SJSA1 (cell line): ENCODE results near the gene OPRM1. TPM values are rescaled to one million over a fixed set of nuclear protein-coding genes. Genes with fewer than 3 reads are reported as not detected.

Experiments used
- DNase-seq, 2 experiments: peaks; one replicate each; pipeline ENCODE4 v3.0.0-alpha.2; 2015 to 2020; ENCODE audit warnings: low spot score in 2 of 2, low read depth in 1 of 2
- H3K27ac ChIP-seq: fragments of 250-450 bp; sonication (Bioruptor Pico); 2 replicates; pipeline ENCODE4 v1.5.1; 2020; ENCODE audit warnings: mild to moderate bottlenecking, moderate library complexity
- H3K27me3 ChIP-seq: fragments of 250-450 bp; sonication (Bioruptor Pico); replicated peaks from 2 replicates; pipeline ENCODE4 v1.5.1; 2020; ENCODE audit warnings: mild to moderate bottlenecking, moderate library complexity
- H3K36me3 ChIP-seq: fragments of 250-450 bp; sonication (Bioruptor Pico); 2 replicates; pipeline ENCODE4 v1.5.1; 2020; ENCODE audit warnings: mild to moderate bottlenecking
- H3K4me1 ChIP-seq: fragments of 250-450 bp; sonication (Bioruptor Pico); replicated peaks from 2 replicates; pipeline ENCODE4 v1.6.1; 2021; ENCODE audit warnings: mild to moderate bottlenecking
- H3K4me3 ChIP-seq: fragments of 250-450 bp; sonication (Bioruptor Pico); 2 replicates; pipeline ENCODE4 v1.5.1; 2020; ENCODE audit warnings: mild to moderate bottlenecking
- H3K9me3 ChIP-seq: fragments of 250-450 bp; sonication (Bioruptor Pico); replicated peaks from 2 replicates; pipeline ENCODE4 v1.5.1; 2020; ENCODE audit warnings: mild to moderate bottlenecking
- total RNA-seq: library from RNA; depleted of rRNA; stranded (reverse); fragments of >200 nt; shearing (Covaris generic); gene quantifications from 2 replicates; pipeline ENCODE4 v1.2.3, GENCODE V29; 2014

The OPRM1 gene
- total RNA-seq, 1 experiment from 2014 or later, result not detected

- H3K27ac ChIP-seq, result no peak overlapping the region
- H3K9me3 ChIP-seq, result no peaks in the 10 kb centered on the region
- H3K4me3 ChIP-seq, result no peak overlapping the region
- DNase-seq, result no peak
- H3K36me3 ChIP-seq, result no peaks in the 10 kb centered on the region
- H3K27me3 ChIP-seq, result no peaks in the 10 kb centered on the region
- H3K4me1 ChIP-seq, result no peaks in the 10 kb centered on the region
These were observed 57.3 kb downstream of the OPRM1 start for GRCh38 chr6:154096316-154096715.

- no peak for DNase-seq
- Histone ChIP-seq H3K4me3 (no peak overlapping the region), H3K36me3 (no peaks in the 10 kb centered on the region), H3K4me1 (no peaks in the 10 kb centered on the region), H3K27me3 (no peaks in the 10 kb centered on the region), H3K27ac (no peak overlapping the region), H3K9me3 (no peaks in the 10 kb centered on the region)
These were observed 57.8 kb downstream of the OPRM1 start for GRCh38 chr6:154096834-154097233.

DNA sequence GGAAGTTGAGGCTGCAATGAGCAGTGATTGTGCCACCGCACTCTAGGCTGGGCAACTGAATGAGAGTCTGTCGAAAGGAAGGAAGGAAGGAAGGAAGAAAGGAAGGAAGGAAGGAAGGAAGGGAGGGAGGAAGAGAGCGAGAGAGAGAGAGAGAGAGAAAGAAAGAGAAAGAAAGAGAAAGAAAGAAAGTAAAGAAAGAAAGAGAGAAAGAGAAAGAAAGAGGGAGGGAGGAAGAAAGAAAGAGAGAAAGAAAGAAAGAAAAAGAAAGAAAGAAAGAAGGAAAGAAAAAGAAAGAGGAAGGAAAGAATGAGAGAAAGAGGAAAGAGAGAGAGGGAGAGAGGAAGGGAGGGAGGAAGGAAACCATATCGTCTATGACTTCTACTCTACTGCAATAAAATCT is 60.2 kb downstream of the OPRM1 start:
- no peak for DNase-seq
- Histone ChIP-seq H3K9me3 (no peaks in the 10 kb centered on the region), H3K27me3 (no peaks in the 10 kb centered on the region), H3K27ac (no peak overlapping the region), H3K4me3 (no peak overlapping the region), H3K36me3 (no peaks in the 10 kb centered on the region), H3K4me1 (no peaks in the 10 kb centered on the region)

GRCh38 chr6:154106251-154106650 is 67.2 kb downstream of the OPRM1 start:
- H3K36me3 ChIP-seq, result no peaks in the 10 kb centered on the region
- no peaks in the 10 kb centered on the region for H3K9me3 ChIP-seq
- H3K27me3 ChIP-seq, result no peaks in the 10 kb centered on the region; the same call in none of the 2 replicates
- H3K4me3 ChIP-seq, result no peak overlapping the region
- no peak overlapping the region for H3K27ac ChIP-seq
- no peaks in the 10 kb centered on the region for H3K4me1 ChIP-seq
- no peak for DNase-seq

- Histone ChIP-seq H3K27me3 (no peaks in the 10 kb centered on the region; the same call in none of the 2 replicates), H3K27ac (no peak overlapping the region), H3K4me1 (no peaks in the 10 kb centered on the region)
These were observed 72.0 kb downstream of the OPRM1 start for GRCh38 chr6:154111025-154111424.

GRCh38 chr6:154112181-154112809 is 73.3 kb downstream of the OPRM1 start:
- Histone ChIP-seq H3K36me3 (no peaks in the 10 kb centered on the region), H3K4me1 (no peaks in the 10 kb centered on the region), H3K9me3 (no peaks in the 10 kb centered on the region), H3K27me3 (no peaks in the 10 kb centered on the region; the same call in none of the 2 replicates), H3K27ac (no peak overlapping the region), H3K4me3 (no peak overlapping the region)
- no peak for DNase-seq

More at GRCh38 chr6:154111025-154111424, 72.0 kb downstream of the OPRM1 start:
- no peak for DNase-seq
- Histone ChIP-seq H3K9me3 (no peaks in the 10 kb centered on the region), H3K36me3 (no peaks in the 10 kb centered on the region), H3K4me3 (no peak overlapping the region)

DNA sequence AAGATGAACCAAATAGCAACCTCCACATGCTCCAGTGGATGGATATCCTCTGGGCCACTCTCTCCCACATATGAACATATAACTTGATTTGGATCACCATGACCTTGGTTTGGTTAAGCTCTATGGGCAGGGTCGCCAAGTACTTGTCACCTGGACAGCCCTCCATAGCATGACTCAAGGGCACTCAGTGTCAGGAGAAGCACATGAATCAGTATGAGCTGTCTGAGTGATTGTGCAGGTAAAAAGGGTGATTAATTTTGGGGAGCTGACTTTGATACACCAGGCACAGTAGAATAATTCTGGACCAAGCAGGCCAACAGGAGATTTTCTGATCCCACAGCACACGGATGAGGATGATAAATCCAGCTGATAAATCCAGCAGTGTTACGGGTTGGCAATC is 74.4 kb downstream of the OPRM1 start:
- H3K4me3 ChIP-seq, result no peak overlapping the region
- H3K9me3 ChIP-seq, result no peaks in the 10 kb centered on the region
- no peaks in the 10 kb centered on the region for H3K4me1 ChIP-seq
- no peaks in the 10 kb centered on the region for H3K36me3 ChIP-seq
- H3K27me3 ChIP-seq, result no peaks in the 10 kb centered on the region; the same call in none of the 2 replicates
- DNase-seq, result no peak
- no peak overlapping the region for H3K27ac ChIP-seq

- DNase-seq, result no peak
- Histone ChIP-seq H3K36me3 (no peaks in the 10 kb centered on the region), H3K4me1 (no peaks in the 10 kb centered on the region), H3K4me3 (no peak overlapping the region), H3K9me3 (no peaks in the 10 kb centered on the region), H3K27me3 (no peaks in the 10 kb centered on the region), H3K27ac (no peak overlapping the region)
These were observed 78.4 kb downstream of the OPRM1 start for GRCh38 chr6:154117485-154117884.

DNA sequence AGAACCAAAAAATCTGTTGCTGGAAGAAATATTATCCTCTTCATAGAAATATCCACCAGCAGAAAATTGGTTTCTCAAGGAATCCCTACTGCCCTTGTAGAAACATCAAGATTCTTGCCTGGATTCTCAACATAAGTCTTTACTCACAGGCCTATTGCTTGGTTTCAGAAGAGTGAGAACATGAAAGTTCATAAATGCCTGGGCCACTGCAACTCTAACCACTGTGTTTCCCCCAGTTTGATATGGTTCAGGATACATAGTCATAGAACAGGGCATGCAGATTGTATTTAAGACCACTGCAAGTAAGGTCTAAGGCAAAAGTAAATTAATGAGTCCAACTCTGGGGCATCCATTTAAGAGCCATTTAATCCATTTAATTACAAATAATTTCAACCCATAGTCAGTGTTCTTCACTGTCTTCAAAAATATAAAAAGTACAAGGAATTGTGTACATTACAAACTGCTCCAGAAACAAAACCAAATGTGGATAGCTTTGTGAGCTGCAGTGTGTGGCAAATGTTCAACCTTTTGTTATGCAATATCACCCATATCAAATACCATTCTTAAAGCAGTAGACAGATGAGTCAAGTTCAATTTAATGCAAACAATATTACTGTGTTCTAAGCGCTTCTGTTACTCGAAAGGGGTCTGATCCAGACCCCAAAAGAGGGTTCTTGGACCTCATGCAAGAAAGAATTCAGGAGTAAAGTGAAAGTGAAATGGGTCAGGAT is 83.3 kb downstream of the OPRM1 start:
- Histone ChIP-seq H3K4me1 (no peaks in the 10 kb centered on the region), H3K27ac (no peak overlapping the region), H3K27me3 (no peaks in the 10 kb centered on the region), H3K4me3 (no peak overlapping the region), H3K36me3 (no peaks in the 10 kb centered on the region), H3K9me3 (no peaks in the 10 kb centered on the region)
- DNase-seq, result no peak

DNA sequence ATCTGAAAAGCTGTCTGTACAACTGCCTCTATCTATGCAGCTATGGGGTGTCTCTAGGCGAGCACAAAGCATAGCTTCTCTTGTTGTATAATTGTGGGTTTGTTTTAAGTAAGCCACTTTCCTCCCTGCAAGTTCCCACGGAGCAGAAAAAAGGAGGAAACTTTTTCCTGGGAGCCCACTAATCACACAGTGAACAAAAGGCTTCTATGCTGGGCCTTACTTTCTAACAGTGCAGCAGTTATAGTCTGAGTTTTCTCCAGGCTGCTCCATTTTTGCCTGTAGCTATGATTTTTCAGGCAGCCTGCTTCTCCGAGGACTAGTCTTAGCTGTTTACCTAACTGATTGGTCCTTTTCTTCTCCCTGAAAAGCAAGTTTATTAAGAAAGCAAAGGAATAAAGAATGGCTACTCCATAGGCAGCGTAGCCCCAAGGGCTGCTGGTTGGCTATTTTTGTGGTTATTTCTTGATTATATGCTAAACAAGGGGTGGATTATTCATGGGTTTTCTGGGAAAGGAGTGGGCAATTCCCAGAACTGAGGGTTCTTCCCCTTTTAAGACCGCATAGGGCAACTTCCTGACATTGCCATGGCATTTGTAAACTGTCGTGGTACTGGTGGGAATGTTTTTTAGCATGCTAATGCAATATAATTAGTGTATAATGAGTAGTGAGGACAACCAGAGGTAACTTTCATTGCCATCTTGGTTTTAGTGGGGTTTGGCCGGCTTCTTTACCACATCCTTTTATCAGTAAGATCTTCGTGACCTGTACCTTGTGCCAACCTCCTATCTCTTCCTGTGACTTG is 84.3 kb downstream of the OPRM1 start:
- Histone ChIP-seq H3K4me3 (no peak overlapping the region), H3K27me3 (no peaks in the 10 kb centered on the region), H3K4me1 (no peaks in the 10 kb centered on the region), H3K9me3 (no peaks in the 10 kb centered on the region), H3K27ac (no peak overlapping the region), H3K36me3 (no peaks in the 10 kb centered on the region)
- DNase-seq, result no peak

- H3K27ac ChIP-seq, result no peak overlapping the region
- no peak for DNase-seq
- H3K4me3 ChIP-seq, result no peak overlapping the region
- H3K9me3 ChIP-seq, result no peaks in the 10 kb centered on the region
- H3K4me1 ChIP-seq, result no peaks in the 10 kb centered on the region
- H3K27me3 ChIP-seq, result no peaks in the 10 kb centered on the region
- no peaks in the 10 kb centered on the region for H3K36me3 ChIP-seq
These were observed 86.4 kb downstream of the OPRM1 start for GRCh38 chr6:154125421-154125820.

DNA sequence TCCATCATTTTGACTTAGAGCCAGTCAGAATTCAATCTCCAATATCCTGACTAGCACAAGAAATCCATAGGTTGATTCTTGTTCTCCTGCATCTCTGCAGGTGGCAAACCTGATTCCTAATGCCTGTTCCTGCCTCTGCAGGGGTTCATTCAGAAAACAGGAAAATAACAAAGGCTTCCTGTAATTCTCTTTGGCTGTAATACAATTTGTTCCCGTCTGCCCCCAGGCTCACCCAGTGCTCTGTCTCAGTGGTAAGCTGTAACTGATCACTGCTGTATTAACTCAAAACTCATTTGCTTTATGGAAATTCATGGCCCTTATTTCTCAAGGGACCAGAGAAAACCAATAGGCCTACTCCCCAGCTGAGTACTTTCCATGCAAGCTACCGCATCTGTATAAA is 88.6 kb downstream of the OPRM1 start:
- no peaks in the 10 kb centered on the region for H3K36me3 ChIP-seq
- no peak overlapping the region for H3K4me3 ChIP-seq
- H3K27me3 ChIP-seq, result no peaks in the 10 kb centered on the region; the same call in 1 of the 2 replicates
- H3K4me1 ChIP-seq, result no peaks in the 10 kb centered on the region
- H3K9me3 ChIP-seq, result no peaks in the 10 kb centered on the region
- no peak for DNase-seq
- H3K27ac ChIP-seq, result no peak overlapping the region

- no peaks in the 10 kb centered on the region; the same call in 1 of the 2 replicates for H3K27me3 ChIP-seq
- H3K27ac ChIP-seq, result no peak overlapping the region
- no peaks in the 10 kb centered on the region for H3K9me3 ChIP-seq
- no peaks in the 10 kb centered on the region for H3K4me1 ChIP-seq
- H3K36me3 ChIP-seq, result no peaks in the 10 kb centered on the region
- H3K4me3 ChIP-seq, result no peak overlapping the region
- no peak for DNase-seq
These were observed 95.6 kb downstream of the OPRM1 start for GRCh38 chr6:154134471-154135147.
